ENCODE data around the gene PSMA5. TPM values are rescaled to one million over a fixed set of nuclear protein-coding genes. Genes with fewer than 3 reads are reported as not detected.

Gene PSMA5
- total RNA-seq, 1 experiment from 2014 or later, result 169 TPM

DNA sequence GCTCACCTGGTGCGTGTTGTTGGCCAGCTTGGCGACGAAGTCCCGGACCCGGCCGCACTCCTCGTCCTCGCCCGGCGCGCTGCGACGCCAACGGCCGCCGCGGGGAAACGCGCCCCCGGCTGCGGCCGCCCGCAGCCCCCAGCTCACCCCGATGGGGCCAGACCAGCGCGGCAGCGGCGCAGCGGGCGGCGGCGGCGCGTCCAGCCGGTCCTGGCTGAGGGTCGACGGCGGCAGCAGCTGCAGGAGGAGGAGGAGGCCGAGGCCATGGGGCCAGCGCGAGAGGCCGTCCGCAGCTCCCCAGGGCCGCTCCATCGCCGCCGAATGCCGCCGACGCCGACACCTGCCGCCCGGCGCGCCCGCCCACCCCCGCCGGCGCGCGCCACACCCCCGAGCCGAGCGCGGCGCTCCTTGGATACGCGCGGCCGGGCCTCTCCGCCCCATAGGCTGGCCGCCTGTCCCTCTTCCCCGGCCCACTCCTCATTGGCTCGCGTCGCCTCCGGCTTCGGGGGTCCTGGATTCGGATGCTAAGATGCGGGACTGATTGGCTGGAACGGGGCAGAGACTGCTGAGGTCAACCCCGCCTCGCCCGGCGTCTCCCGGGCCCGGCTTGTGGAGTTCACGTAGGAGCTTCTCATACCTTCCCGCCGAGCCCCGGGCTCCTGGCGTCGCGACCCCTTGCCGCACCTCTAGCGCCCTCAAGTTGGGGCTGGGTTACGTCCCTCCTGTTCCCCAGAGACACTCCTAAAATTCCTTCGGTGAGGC is 28.5 kb downstream of the PSMA5 start, which contains the start of gene SORT1:
SORT1 (minus strand) TSS at position 338 of the 762 bp plus-strand sequence; CDS start at position 312, 26 bp downstream.
- peak within 1 kb of the TSS; percentile 45 to 62 for H3K4me3 ChIP-seq (replicated peaks in 1 of 2; ENCODE audit: low read depth in 1 of 2, low read length in 2 of 2)
- RAD21 ChIA-PET (ENCODE audit: low non-redundant PET in 1 of 2, low total read pairs in 2 of 2, uncharacterized antibody in 2 of 2, unreplicated experiment in 2 of 2), result interaction anchor here in 1 of 2 experiments (0.5 to 0.9 kb wide), 2 partner anchors 11 to 120 kb away, joined by 3 read pairs; no protein-coding TSS in a partner anchor
- peaks cover 9 to 13% of the 10 kb centered on the region in 2 experiments; a peak in 3 of 4 replicates for H3K36me3 ChIP-seq (ENCODE audit: control insufficient read depth in 1 of 2, insufficient read depth in 2 of 2, low read length in 2 of 2)
- no peaks in the 10 kb centered on the region for H3K79me2 ChIP-seq (ENCODE audit: insufficient read depth, low read length)
- no TSS peak for BruUV-seq (replicated peaks)
- no peaks in the 10 kb centered on the region for H3K9me2 ChIP-seq (ENCODE audit: insufficient read depth)
- intact Hi-C loops (cut with micrococcal nuclease), result loop anchor here (2.0 to 5.0 kb wide), 5 partner anchors 121 to 1615 kb away; no protein-coding TSS in a partner anchor
- peak within 1 kb of the TSS; percentile 81 for H2AFZ ChIP-seq (ENCODE audit: low read depth, low read length, poor library complexity, severe bottlenecking)
- H3K4me2 ChIP-seq (ENCODE audit: low read length), result peak within 1 kb of the TSS; percentile 95
- H4K20me1 ChIP-seq (ENCODE audit: insufficient read depth), result no peaks in the 10 kb centered on the region
- TF ChIP-seq, protein P1, sequence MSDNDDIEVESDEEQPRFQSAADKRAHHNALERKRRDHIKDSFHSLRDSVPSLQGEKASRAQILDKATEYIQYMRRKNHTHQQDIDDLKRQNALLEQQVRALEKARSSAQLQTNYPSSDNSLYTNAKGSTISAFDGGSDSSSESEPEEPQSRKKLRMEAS (IDR thresholded peaks at IDR 0.05), result no peak
- TF ChIP-seq POLR2A (IDR thresholded peaks at IDR 0.05; ENCODE audit: borderline replicate concordance, extremely low read depth, insufficient read depth, insufficient read length) (no peak), POLR2AphosphoS5 (IDR thresholded peaks at IDR 0.05; ENCODE audit: low read depth, low read length) (peak; percentile 60), ZFX (IDR thresholded peaks at IDR 0.05) (peak; percentile 61), JUND (IDR thresholded peaks at IDR 0.05) (no peak), SP1 (IDR thresholded peaks at IDR 0.05; ENCODE audit: low read depth) (peak; percentile 87)
- TF ChIP-seq, protein P2, sequence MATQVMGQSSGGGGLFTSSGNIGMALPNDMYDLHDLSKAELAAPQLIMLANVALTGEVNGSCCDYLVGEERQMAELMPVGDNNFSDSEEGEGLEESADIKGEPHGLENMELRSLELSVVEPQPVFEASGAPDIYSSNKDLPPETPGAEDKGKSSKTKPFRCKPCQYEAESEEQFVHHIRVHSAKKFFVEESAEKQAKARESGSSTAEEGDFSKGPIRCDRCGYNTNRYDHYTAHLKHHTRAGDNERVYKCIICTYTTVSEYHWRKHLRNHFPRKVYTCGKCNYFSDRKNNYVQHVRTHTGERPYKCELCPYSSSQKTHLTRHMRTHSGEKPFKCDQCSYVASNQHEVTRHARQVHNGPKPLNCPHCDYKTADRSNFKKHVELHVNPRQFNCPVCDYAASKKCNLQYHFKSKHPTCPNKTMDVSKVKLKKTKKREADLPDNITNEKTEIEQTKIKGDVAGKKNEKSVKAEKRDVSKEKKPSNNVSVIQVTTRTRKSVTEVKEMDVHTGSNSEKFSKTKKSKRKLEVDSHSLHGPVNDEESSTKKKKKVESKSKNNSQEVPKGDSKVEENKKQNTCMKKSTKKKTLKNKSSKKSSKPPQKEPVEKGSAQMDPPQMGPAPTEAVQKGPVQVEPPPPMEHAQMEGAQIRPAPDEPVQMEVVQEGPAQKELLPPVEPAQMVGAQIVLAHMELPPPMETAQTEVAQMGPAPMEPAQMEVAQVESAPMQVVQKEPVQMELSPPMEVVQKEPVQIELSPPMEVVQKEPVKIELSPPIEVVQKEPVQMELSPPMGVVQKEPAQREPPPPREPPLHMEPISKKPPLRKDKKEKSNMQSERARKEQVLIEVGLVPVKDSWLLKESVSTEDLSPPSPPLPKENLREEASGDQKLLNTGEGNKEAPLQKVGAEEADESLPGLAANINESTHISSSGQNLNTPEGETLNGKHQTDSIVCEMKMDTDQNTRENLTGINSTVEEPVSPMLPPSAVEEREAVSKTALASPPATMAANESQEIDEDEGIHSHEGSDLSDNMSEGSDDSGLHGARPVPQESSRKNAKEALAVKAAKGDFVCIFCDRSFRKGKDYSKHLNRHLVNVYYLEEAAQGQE (IDR thresholded peaks at IDR 0.05; ENCODE audit: low read depth), result no peak
- DNase-seq (ENCODE audit: low read depth, low spot score), result peak; percentile 74
- POLR2A ChIA-PET, result interaction anchor here (1.2 to 1.8 kb wide), 2 partner anchors 29 to 120 kb away, joined by 3 to 4 read pairs; partner anchors contain the start of gene PSMA5
- H3K9me3 ChIP-seq (ENCODE audit: control insufficient read depth in 1 of 2, insufficient read depth in 1 of 2, low read depth in 1 of 2, low read length in 2 of 2), result no peaks in the 10 kb centered on the region
- CTCF ChIA-PET, result interaction anchor here (1.2 to 5.6 kb wide), 7 partner anchors 25 to 158 kb away, joined by 3 to 95 read pairs (median 7); partner anchors contain the start of gene PSRC1
- no peak within 1 kb of the TSS; the same call in 1 of the 2 replicates for H3K27ac ChIP-seq (ENCODE audit: low read depth, low read length)
- H3K4me1 ChIP-seq (ENCODE audit: control insufficient read depth in 1 of 2, insufficient read depth in 2 of 2, low read length in 2 of 2), result peaks cover 11 to 21% of the 10 kb centered on the region in 2 experiments
- peak; percentile 98 for ATAC-seq
- peak within 1 kb of the TSS; percentile 40 for H3K9ac ChIP-seq (ENCODE audit: low read length)
- H3K27me3 ChIP-seq (ENCODE audit: insufficient read depth, low read length), result no peaks in the 10 kb centered on the region; the same call in 1 of the 2 replicates

All from HCT116 (cell line).